GM19099 (cell line): Measurements from ENCODE around the gene NDUFB11.

Experiments used
- POLR2A ChIP-seq: IDR thresholded peaks from 3 replicates; pipeline ENCODE4 v1.6.1; 2011; ENCODE audit warnings: low read depth; ENCODE audit not compliant: insufficient read length; ENCODE audit errors: extremely low read depth

NDUFB11 gene

DNA sequence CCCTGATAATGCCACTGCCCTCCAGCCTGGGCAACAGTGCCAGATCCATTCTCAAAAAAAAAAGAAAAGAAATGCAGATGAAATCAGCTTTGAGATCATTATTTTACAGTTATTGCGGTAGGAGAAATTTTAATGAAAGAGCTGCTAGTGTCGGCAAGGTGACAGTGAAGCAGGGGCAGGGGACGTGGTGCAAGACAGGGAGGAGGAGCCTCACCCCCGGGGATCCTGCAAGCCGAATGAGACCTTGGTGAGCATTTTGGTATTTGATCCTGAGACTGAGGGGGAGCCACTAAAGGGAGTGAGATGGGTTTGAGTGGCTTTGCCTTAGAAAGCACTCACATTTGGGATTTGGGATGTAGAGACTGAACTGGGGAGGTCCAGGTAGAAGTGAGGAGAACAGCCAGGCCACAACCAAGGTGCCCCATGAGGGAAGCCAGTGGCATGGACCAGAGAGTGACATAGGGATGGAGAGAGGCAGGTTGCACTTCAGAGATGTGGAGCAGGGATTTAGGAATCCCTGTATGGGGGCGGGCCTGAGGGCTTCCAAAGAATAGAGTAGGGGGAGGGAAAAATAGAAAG is 24.1 kb upstream of the NDUFB11 start:
- no peak for TF ChIP-seq POLR2A

- no peak for TF ChIP-seq POLR2A
Observed at GRCh38 chrX:47166126-47166525, 21.6 kb upstream of the NDUFB11 start.

DNA sequence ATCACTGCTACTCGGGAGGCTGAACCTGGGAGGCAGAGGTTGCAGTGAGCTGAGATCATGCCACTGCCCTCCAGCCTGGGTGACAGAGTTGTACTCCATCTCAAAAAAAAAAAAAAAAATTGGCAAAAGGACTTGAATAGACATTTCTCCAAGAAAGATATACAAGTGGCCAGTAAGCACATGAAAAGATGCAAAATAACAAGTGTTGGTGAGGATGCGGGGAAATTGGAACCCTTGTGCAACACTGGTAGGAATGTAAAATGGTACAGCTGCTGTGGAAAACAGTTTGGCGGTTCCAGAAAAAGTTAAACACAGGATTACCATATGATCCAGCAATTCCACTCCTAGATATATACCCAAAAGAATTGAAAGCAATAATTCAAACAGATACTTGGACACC is 19.9 kb upstream of the NDUFB11 start:
- no peak for TF ChIP-seq POLR2A

GRCh38 chrX:47162927-47163583 is 18.6 kb upstream of the NDUFB11 start:
- no peak for TF ChIP-seq POLR2A

DNA sequence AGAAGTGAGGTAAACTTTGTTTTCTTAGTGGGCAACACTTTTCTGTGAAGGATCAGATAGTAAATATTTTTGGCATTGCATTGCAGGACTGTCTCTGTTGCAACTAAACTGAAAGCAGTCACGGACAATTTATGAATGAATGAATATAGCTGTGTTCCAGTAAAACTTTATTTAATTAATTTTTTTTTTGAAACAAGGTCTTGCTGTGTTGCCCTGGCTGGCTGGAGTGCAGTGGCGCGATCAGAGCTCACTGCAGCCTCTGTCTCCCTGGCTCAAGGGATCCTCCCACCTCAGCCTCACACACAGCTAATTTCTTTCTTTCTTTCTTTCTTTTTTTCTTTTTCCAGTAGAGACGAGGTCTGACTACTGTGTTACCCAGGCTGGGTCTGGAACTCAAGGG is 16.3 kb upstream of the NDUFB11 start:
- no peak for TF ChIP-seq POLR2A

- TF ChIP-seq POLR2A, result no peak
Observed at GRCh38 chrX:47158781-47159180, 14.3 kb upstream of the NDUFB11 start.

GRCh38 chrX:47158131-47158530 is 13.6 kb upstream of the NDUFB11 start:
- no peak for TF ChIP-seq POLR2A

GRCh38 chrX:47156611-47157520 is 12.4 kb upstream of the NDUFB11 start:
- no peak for TF ChIP-seq POLR2A

GRCh38 chrX:47151435-47151834 is 6.9 kb upstream of the NDUFB11 start:
- TF ChIP-seq POLR2A, result no peak

GRCh38 chrX:47148946-47149345 is 4.4 kb upstream of the NDUFB11 start:
- TF ChIP-seq POLR2A, result no peak

DNA sequence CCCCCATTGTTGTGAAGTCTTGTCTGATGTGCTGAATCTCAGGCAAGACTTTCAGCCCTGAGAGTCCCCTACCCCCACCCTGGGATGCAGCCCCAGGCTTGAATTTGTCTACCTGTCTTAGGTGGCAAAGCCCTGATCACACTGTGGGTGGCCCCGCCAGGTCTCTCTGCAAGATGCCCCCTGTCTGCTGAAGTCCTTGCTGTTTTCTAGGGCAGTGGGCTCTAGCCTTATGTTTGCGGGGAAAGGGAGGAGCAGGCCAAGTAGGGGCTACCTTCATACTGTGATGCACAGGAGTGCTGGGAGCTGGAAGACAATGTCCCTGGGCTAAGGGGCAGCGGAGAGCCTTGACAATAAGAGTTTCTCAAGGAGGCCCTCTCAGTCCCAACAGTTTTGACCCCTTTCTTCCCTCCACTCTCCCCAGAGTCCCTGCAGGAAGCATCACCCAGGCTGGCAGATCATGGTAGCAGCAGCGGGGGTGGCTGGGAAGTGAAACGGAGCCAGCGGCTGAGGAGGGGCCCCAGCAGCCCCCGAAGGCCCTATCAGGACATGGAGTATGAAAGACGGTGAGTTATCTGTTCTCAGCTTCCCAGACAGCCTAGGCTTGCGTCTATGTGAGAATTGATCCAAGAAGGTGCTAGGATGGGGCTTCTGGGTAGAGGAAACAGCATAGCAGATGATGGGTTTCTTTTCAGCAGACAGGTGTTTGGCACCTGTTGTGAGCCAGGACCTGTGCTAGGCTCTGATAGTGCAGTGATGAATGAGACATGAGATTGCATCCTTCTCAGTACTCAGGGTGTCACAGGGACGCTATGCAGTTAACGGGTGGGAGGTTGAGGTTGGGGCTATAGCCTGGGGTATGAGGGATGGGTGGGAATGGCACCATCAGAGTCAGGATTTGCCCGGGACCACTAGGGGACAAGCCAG is 2.7 kb upstream of the NDUFB11 start:
- no peak for TF ChIP-seq POLR2A

- no peak for TF ChIP-seq POLR2A
Observed at GRCh38 chrX:47146121-47146935, 1.8 kb upstream of the NDUFB11 start.

DNA sequence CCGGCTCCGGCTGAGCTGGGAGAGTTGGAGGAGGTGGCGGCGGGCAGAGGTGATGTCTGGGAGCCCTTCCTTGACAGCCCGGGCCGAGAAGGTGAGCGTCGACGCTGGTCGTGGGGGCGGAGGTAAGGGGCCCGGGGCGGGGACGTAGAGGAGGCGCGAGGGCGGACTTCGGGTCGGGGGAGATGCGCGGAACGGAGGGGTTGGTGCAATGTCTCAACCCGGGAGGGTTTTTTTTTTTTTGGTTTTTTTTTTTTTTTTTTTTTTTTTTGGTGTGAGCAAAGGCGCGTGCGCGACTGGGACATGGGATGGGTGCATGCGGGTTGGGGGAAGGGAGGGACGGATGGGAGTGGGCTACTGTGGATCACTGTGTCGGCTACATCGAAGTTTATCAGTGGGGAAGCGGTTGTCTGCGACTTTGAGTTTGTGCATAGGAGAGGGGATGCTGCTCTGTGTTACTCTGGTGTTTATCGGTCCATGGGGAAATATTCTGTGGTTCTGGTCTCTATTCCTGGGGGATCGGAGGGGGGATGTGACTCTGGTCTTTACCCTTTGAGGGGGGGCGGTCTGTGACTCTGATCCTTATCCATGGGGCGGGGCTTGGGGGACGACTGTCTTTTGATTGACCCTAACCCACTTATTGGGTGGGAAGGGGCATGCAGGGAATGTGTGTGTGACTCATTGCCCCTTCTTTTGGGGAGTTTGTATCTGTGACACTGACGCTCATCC is 1.1 kb upstream of the NDUFB11 start:
- TF ChIP-seq POLR2A, result no peak

DNA sequence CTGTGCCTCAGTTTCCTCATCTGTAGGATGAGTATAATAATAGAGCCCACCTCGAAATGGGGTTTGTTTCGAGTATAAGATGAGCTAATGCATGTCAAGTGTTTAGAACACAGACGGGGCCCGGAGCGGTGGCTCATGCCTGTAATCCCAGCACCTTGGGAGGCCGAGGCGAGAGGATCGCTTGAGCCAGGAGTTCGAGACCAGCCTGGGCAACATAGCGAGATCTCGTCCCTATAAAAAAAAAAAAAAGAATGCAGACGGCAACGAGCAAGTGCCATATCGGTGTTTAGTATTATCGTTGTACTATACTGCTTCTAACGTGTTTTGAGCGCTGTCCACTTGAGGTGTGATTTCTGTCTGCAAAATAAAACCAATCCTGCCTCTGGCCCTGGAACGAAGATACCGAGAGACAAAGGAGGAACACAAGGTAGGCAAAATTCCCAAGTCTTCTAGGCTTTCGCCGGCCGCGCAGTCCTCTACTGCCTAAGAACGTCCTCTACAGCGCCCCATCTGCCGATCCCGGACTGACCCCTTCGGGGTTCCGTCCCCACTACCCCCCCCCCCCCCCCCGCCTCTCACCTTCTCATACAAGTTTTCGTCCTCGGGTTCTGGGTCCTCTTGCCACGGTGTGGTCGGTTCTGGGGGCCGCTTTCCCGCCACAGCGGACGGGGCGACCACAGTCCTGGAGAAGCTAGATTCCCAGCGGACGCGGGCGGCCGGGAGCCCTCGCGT is 442 bp downstream of the NDUFB11 start:
- no peak for TF ChIP-seq POLR2A
